Endothelial cell of umbilical vein (primary cell): ENCODE measurements around the gene ZNF331. TPM values are rescaled to one million over a fixed set of nuclear protein-coding genes. Genes with fewer than 3 reads are reported as not detected.

Experiments used
- BruUV-seq: library from RNA; stranded (reverse); fragments of 400-500 nt; replicated peaks from 2 replicates; lab custom pipeline; 2021; lab: Mats Ljungman, UMichigan
- CTCF ChIA-PET: fragments of 300-600, 350-600 bp; sonication (Branson Sonifier 250); formaldehyde crosslinking; loops from one replicate; lab custom pipeline; 2021; ENCODE audit warnings: antibody characterized with exemption, inconsistent platforms; lab: Charles Lee
- POLR2A ChIA-PET: fragments of 300-600, 350-600 bp; sonication (Branson Sonifier 250); formaldehyde crosslinking; loops from one replicate; lab custom pipeline; 2021; ENCODE audit warnings: antibody characterized with exemption, inconsistent platforms; lab: Charles Lee
- DNase-seq: peaks from one replicate; pipeline ENCODE4 v3.0.0-alpha.2; 2011; ENCODE audit warnings: low read depth, low spot score
- FAIRE-seq: peaks from 2 replicates; lab custom pipeline; 2011; peaks lifted over from hg19 to GRCh38; lab: Jason Lieb, UNC
- H2AFZ ChIP-seq: 2 replicates; pipeline ENCODE4 v1.6.0; 2012; ENCODE audit warnings: low read depth, low read length, control low read depth, inconsistent platforms
- H3K27ac ChIP-seq: 2 replicates; pipeline ENCODE4 v1.5.1; 2011; ENCODE audit warnings: low read depth, mild to moderate bottlenecking, control low read depth, low read length, moderate library complexity; ENCODE audit not compliant: insufficient read depth
- H3K27me3 ChIP-seq, 2 experiments: 2 replicates each; pipeline versions ENCODE4 v1.6.0 to v1.6.1; 2011; ENCODE audit warnings: low read length in 2 of 2, mixed read lengths in 1 of 2; ENCODE audit not compliant: control insufficient read depth in 2 of 2, insufficient read depth in 2 of 2
- H3K36me3 ChIP-seq, 2 experiments: 2 replicates in 1 of 2; 3 replicates in 1 of 2; pipeline ENCODE4 v1.5.1; 2011; ENCODE audit warnings: low read length in 2 of 2, mild to moderate bottlenecking in 1 of 2, moderate library complexity in 1 of 2; ENCODE audit not compliant: control insufficient read depth in 2 of 2, insufficient read depth in 2 of 2; ENCODE audit errors: extremely low read depth in 1 of 2
- H3K4me1 ChIP-seq: 3 replicates; pipeline ENCODE4 v1.5.1; 2011; ENCODE audit warnings: mild to moderate bottlenecking, low read length; ENCODE audit not compliant: control insufficient read depth, insufficient read depth; ENCODE audit errors: extremely low read depth
- H3K4me2 ChIP-seq: 2 replicates; pipeline ENCODE4 v1.6.1; 2011; ENCODE audit warnings: low read length, control low read depth, mixed read lengths; ENCODE audit not compliant: insufficient read depth
- H3K4me3 ChIP-seq, 3 experiments: fragments of 200-600 bp in 1 of 3; sonication (generic), shearing (Covaris generic) in 1 of 3; replicated peaks in 1 of 3; 2 replicates each; pipeline ENCODE4 v1.5.1; 2011 to 2016; ENCODE audit warnings: control low read depth in 3 of 3, low read length in 3 of 3, mild to moderate bottlenecking in 2 of 3, inconsistent platforms in 1 of 3, low read depth in 1 of 3, moderate library complexity in 1 of 3; ENCODE audit not compliant: insufficient read depth in 1 of 3
- H3K79me2 ChIP-seq: 2 replicates; pipeline ENCODE4 v1.6.0; 2012; ENCODE audit warnings: low read length, inconsistent platforms; ENCODE audit not compliant: control insufficient read depth, insufficient read depth
- H3K9ac ChIP-seq: replicated peaks from 2 replicates; pipeline ENCODE3; 2011; ENCODE audit warnings: low read length, control low read depth; ENCODE audit not compliant: insufficient read depth; ENCODE audit errors: extremely low read depth
- H3K9me1 ChIP-seq: replicated peaks from 3 replicates; pipeline ENCODE4 v1.6.0; 2011; ENCODE audit warnings: mild to moderate bottlenecking, low read length; ENCODE audit not compliant: control insufficient read depth, insufficient read depth; ENCODE audit errors: extremely low read depth
- H3K9me3 ChIP-seq: replicated peaks from 2 replicates; pipeline ENCODE4 v1.5.1; 2012; ENCODE audit warnings: low read length, inconsistent platforms; ENCODE audit not compliant: control insufficient read depth, insufficient read depth
- H4K20me1 ChIP-seq: replicated peaks from 2 replicates; pipeline ENCODE3; 2011; ENCODE audit warnings: mild to moderate bottlenecking, low read length; ENCODE audit not compliant: control insufficient read depth, insufficient read depth; ENCODE audit errors: extremely low read depth
- JUN ChIP-seq: IDR thresholded peaks from 2 replicates; pipeline ENCODE4 v1.6.1; 2011; ENCODE audit warnings: borderline replicate concordance, low read depth; ENCODE audit not compliant: insufficient read length, insufficient read depth
- MYC ChIP-seq: IDR thresholded peaks from one replicate; pipeline ENCODE4 v1.6.1; 2011; ENCODE audit warnings: mild to moderate bottlenecking, low read depth, low read length
- POLR2AphosphoS5 ChIP-seq: IDR thresholded peaks from 2 replicates; pipeline ENCODE4 v1.6.1; 2012; ENCODE audit warnings: low read depth, mild to moderate bottlenecking, control low read depth, low read length, moderate library complexity; ENCODE audit not compliant: insufficient read depth
- dilution Hi-C: fragments of 300-500 bp; cut with MboI; formaldehyde crosslinking; loops from one replicate; pipeline ENCODE4 v1.15.0; 2019; ENCODE audit warnings: low sequenced_read_pairs; ENCODE audit not compliant: extremely low pct_ligation_motif_present
- intact Hi-C: fragments of 100-400 bp; cut with micrococcal nuclease; formaldehyde crosslinking; loops from one replicate; pipeline ENCODE4 v1.10.0; 2022
- polyA plus RNA-seq, 4 experiments: library from polyadenylated mRNA; depleted of rRNA in 3 of 4; stranded (reverse) in 3 of 4; unstranded in 1 of 4; fragments of >200 nt; gene quantifications; 2 replicates each; pipeline versions ENCODE4 v1.2.1 to v1.2.3, GENCODE V29; 2011 to 2012; ENCODE audit warnings: missing spikeins in 1 of 4
- total RNA-seq: library from RNA; stranded (reverse); gene quantifications from 2 replicates; pipeline ENCODE4 v1.2.3, GENCODE V29; 2021

ZNF331 gene
- total and polyA plus RNA-seq, 2 donors (not counting 3 experiments of a cell fraction or from before 2014, with no cell fraction given), result 6.2 to 11.2 TPM

GRCh38 chr19:53579518-53579917, 41.6 kb downstream of the ZNF331 start:
- POLR2A ChIA-PET, result no interaction called here
- DNase-seq (no peak), FAIRE-seq (no peak)
- TF ChIP-seq JUN, result no peak
- CTCF ChIA-PET, result no interaction called here
- H3K9me1 ChIP-seq, result no peaks in the 10 kb centered on the region
- no TSS peak for BruUV-seq
- intact Hi-C loops (no loop called here), dilution Hi-C loops (no loop called here)
- no peak overlapping the region for H3K4me2 ChIP-seq
- peaks cover 16% of the 10 kb centered on the region for H3K9me3 ChIP-seq
- no peak overlapping the region for H3K4me3 ChIP-seq
- no peak overlapping the region for H3K27ac ChIP-seq
- H4K20me1 ChIP-seq, result no peaks in the 10 kb centered on the region
- H2AFZ ChIP-seq, result no peak overlapping the region
- H3K79me2 ChIP-seq, result no peaks in the 10 kb centered on the region
- H3K36me3 ChIP-seq, result peaks cover 5 to 6% of the 10 kb centered on the region in 2 experiments
- H3K4me1 ChIP-seq, result no peaks in the 10 kb centered on the region
- H3K9ac ChIP-seq, result no peak overlapping the region
- H3K27me3 ChIP-seq, result no peaks in the 10 kb centered on the region

GRCh38 chr19:53580871-53581835, 43.2 kb downstream of the ZNF331 start:
- H3K9me1 ChIP-seq, result no peaks in the 10 kb centered on the region
- no peaks in the 10 kb centered on the region for H3K27me3 ChIP-seq
- dilution Hi-C loops, result no loop called here
- DNase-seq, result no peak
- H3K4me1 ChIP-seq, result no peaks in the 10 kb centered on the region
- no peaks in the 10 kb centered on the region for H4K20me1 ChIP-seq
- H3K36me3 ChIP-seq, result peaks cover 5 to 6% of the 10 kb centered on the region in 2 experiments
- no peak overlapping the region for H2AFZ ChIP-seq
- H3K4me3 ChIP-seq, result no peak overlapping the region
- no peak for FAIRE-seq
- intact Hi-C loops, result no loop called here
- CTCF ChIA-PET, result no interaction called here
- no peak overlapping the region for H3K9ac ChIP-seq
- TF ChIP-seq POLR2AphosphoS5 (no peak), MYC (no peak)
- peaks cover 16% of the 10 kb centered on the region for H3K9me3 ChIP-seq
- no peak overlapping the region for H3K4me2 ChIP-seq
- H3K79me2 ChIP-seq, result no peaks in the 10 kb centered on the region
- no TSS peak for BruUV-seq
- H3K27ac ChIP-seq, result no peak overlapping the region
- POLR2A ChIA-PET, result no interaction called here
